ENCODE data around the gene LHX4.

Gene LHX4

GRCh38 chr1:180247061-180247460 lies 17.0 kb downstream of the LHX4 start:
- TF ChIP-seq CTCF (IDR thresholded peaks at IDR 0.05; ENCODE audit: low read depth, low read length) = no peak
- no peak overlapping the region for H3K4me3 ChIP-seq (ENCODE audit: low read depth, low read length)

- no peak overlapping the region for H3K4me3 ChIP-seq (ENCODE audit: low read depth, low read length)
These were observed 17.5 kb downstream of the LHX4 start for GRCh38 chr1:180247580-180247979.

DNA sequence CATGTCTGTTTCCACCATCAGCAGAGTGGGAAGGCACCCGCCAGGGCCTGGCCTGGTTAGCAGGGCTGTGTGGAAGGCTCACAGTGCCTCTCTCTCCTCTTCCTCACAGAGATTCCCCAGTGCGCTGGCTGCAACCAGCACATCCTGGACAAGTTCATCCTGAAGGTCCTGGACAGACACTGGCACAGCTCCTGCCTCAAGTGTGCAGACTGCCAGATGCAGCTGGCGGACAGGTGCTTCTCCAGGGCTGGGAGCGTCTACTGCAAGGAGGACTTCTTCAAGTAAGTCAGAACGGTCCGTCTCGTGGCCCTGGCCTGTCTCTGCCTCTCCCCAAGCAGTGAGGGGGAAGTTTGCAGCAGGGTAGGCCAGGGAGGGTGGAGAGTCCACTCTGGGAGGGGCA lies 18.1 kb downstream of the LHX4 start:
- no peak overlapping the region for H3K4me3 ChIP-seq (ENCODE audit: low read depth, low read length)
- no peak for TF ChIP-seq CTCF (IDR thresholded peaks at IDR 0.05; ENCODE audit: low read depth, low read length)

More at GRCh38 chr1:180247580-180247979, 17.5 kb downstream of the LHX4 start:
- TF ChIP-seq CTCF (IDR thresholded peaks at IDR 0.05; ENCODE audit: low read depth, low read length) = no peak

- H3K4me3 ChIP-seq (ENCODE audit: low read depth, low read length) = no peak overlapping the region
- 0 out of 2 replicates have a peak, but pooled peaks have one; percentile 8 for TF ChIP-seq CTCF (IDR thresholded peaks at IDR 0.05; ENCODE audit: low read depth, low read length)
These were observed 18.9 kb downstream of the LHX4 start for GRCh38 chr1:180248731-180249681.

- H3K4me3 ChIP-seq (ENCODE audit: low read depth, low read length) = no peak overlapping the region
- TF ChIP-seq CTCF (IDR thresholded peaks at IDR 0.05; ENCODE audit: low read depth, low read length) = no peak
These were observed 19.8 kb downstream of the LHX4 start for GRCh38 chr1:180249725-180250498.

DNA sequence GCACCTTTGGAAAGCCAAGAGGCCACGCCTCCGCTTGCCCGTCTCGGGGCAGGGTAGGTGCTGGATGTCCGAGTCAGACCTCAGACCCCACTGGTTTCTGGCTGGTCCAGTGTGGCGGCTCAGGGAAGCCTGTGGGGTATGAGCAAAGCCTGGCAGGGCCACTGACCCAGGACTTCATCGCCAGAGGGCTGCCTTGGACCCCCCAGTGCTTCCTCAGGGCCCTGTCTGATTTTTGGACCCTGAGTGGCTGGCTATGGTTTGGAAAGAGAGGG lies 20.4 kb downstream of the LHX4 start:
- H3K4me3 ChIP-seq (ENCODE audit: low read depth, low read length) = no peak overlapping the region
- no peak for TF ChIP-seq CTCF (IDR thresholded peaks at IDR 0.05; ENCODE audit: low read depth, low read length)
